ENCODE results near the gene VRK3.

VRK3 gene

GRCh38 chr19:50030225-50030624 is 5.1 kb upstream of the VRK3 start:
- no peak for DNase-seq (ENCODE audit: low spot score)

- DNase-seq (ENCODE audit: low spot score): no peak
Observed at GRCh38 chr19:50026550-50026906, 1.4 kb upstream of the VRK3 start.

GRCh38 chr19:50025794-50026549 is 800 bp upstream of the VRK3 start, which contains the start of gene ZNF473:
ZNF473 (plus strand) TSS chr19:50026005; CDS start chr19:50031083, 5,078 bp downstream.
- DNase-seq (ENCODE audit: low spot score): peak; percentile 95

GRCh38 chr19:50024719-50025021 is 502 bp downstream of the VRK3 start:
- no peak for DNase-seq (ENCODE audit: low spot score)

GRCh38 chr19:50022823-50023222 is 2.3 kb downstream of the VRK3 start:
- DNase-seq (ENCODE audit: low spot score): no peak

- DNase-seq (ENCODE audit: low spot score): no peak
Observed at GRCh38 chr19:50020481-50020880, 4.7 kb downstream of the VRK3 start.

GRCh38 chr19:50016225-50016807 is 8.9 kb downstream of the VRK3 start:
- DNase-seq (ENCODE audit: low spot score): no peak

- no peak for DNase-seq (ENCODE audit: low spot score)
Observed at GRCh38 chr19:50008532-50008931, 16.6 kb downstream of the VRK3 start.

GRCh38 chr19:50007947-50008346 is 17.2 kb downstream of the VRK3 start:
- no peak for DNase-seq (ENCODE audit: low spot score)

GRCh38 chr19:50007170-50007569 is 18.0 kb downstream of the VRK3 start:
- no peak for DNase-seq (ENCODE audit: low spot score)

GRCh38 chr19:50005428-50005827 is 19.7 kb downstream of the VRK3 start:
- no peak for DNase-seq (ENCODE audit: low spot score)

- no peak for DNase-seq (ENCODE audit: low spot score)
Observed at GRCh38 chr19:50003810-50004419, 21.3 kb downstream of the VRK3 start.

GRCh38 chr19:50003254-50003788 is 21.9 kb downstream of the VRK3 start:
- DNase-seq (ENCODE audit: low spot score): no peak

GRCh38 chr19:50002386-50002960 is 22.7 kb downstream of the VRK3 start:
- no peak for DNase-seq (ENCODE audit: low spot score)

- DNase-seq (ENCODE audit: low spot score): no peak
Observed at GRCh38 chr19:50001775-50002174, 23.4 kb downstream of the VRK3 start.

GRCh38 chr19:50000841-50001557 is 24.2 kb downstream of the VRK3 start:
- DNase-seq (ENCODE audit: low spot score): no peak

- no peak for DNase-seq (ENCODE audit: low spot score)
Observed at GRCh38 chr19:50000038-50000840, 24.9 kb downstream of the VRK3 start.

- no peak for DNase-seq (ENCODE audit: low spot score)
Observed at GRCh38 chr19:49999371-50000010, 25.7 kb downstream of the VRK3 start.

GRCh38 chr19:49997709-49998108 is 27.5 kb downstream of the VRK3 start:
- DNase-seq (ENCODE audit: low spot score): no peak

GRCh38 chr19:49988433-49988832 is 36.7 kb downstream of the VRK3 start:
- no peak for DNase-seq (ENCODE audit: low spot score)

GRCh38 chr19:49988007-49988406 is 37.2 kb downstream of the VRK3 start:
- DNase-seq (ENCODE audit: low spot score): no peak
